Measurements from ENCODE around the gene TAOK3.
"Not testable (repeated sequence)": the region's sequence is repeated elsewhere in the genome, so short reads cannot be mapped to it uniquely, and the experiment has no call there.

TAOK3 gene

GRCh38 chr12:118372541-118373495, at the start of gene TAOK3:
TAOK3 (minus strand) TSS chr12:118372907; CDS start chr12:118255567, 117,340 bp downstream.
- Histone ChIP-seq H3K4me3 (ENCODE audit: low read depth, low read length) (peak within 1 kb of the TSS; percentile 78), H3K9ac (ENCODE audit: low read depth, low read length) (peak within 1 kb of the TSS; percentile 54), H3K36me3 (ENCODE audit: control insufficient read depth, insufficient read depth, low read length) (no peaks in the 10 kb centered on the region), H3K9me3 (ENCODE audit: control insufficient read depth, insufficient read depth, low read length) (no peaks in the 10 kb centered on the region), H3K27me3 (ENCODE audit: control insufficient read depth, insufficient read depth, low read length) (peaks cover 11% of the 10 kb centered on the region), H3K4me1 (ENCODE audit: control insufficient read depth, insufficient read depth, low read length) (peaks cover 16% of the 10 kb centered on the region)

GRCh38 chr12:118420673-118421072, 48.0 kb upstream of the TAOK3 start:
- Histone ChIP-seq H3K9me3 (ENCODE audit: control insufficient read depth, insufficient read depth, low read length) (no peaks in the 10 kb centered on the region), H3K4me1 (ENCODE audit: control insufficient read depth, insufficient read depth, low read length) (no peaks in the 10 kb centered on the region), H3K27me3 (ENCODE audit: control insufficient read depth, insufficient read depth, low read length) (no peaks in the 10 kb centered on the region), H3K9ac (ENCODE audit: low read depth, low read length) (no peak overlapping the region), H3K4me3 (ENCODE audit: low read depth, low read length) (no peak overlapping the region), H3K36me3 (ENCODE audit: control insufficient read depth, insufficient read depth, low read length) (peaks cover 4% of the 10 kb centered on the region)

- Histone ChIP-seq H3K27me3 (ENCODE audit: control insufficient read depth, insufficient read depth, low read length) (no peaks in the 10 kb centered on the region), H3K4me1 (ENCODE audit: control insufficient read depth, insufficient read depth, low read length) (no peaks in the 10 kb centered on the region), H3K9me3 (ENCODE audit: control insufficient read depth, insufficient read depth, low read length) (no peaks in the 10 kb centered on the region), H3K36me3 (ENCODE audit: control insufficient read depth, insufficient read depth, low read length) (peaks cover 8% of the 10 kb centered on the region), H3K9ac (ENCODE audit: low read depth, low read length) (no peak overlapping the region), H3K4me3 (ENCODE audit: low read depth, low read length) (no peak overlapping the region)
Observed at GRCh38 chr12:118418385-118419057, 45.8 kb upstream of the TAOK3 start.

- H3K36me3 ChIP-seq (ENCODE audit: control insufficient read depth, insufficient read depth, low read length) = peaks cover 8% of the 10 kb centered on the region
Observed at GRCh38 chr12:118417942-118418341, 45.2 kb upstream of the TAOK3 start.

GRCh38 chr12:118409834-118410233, 37.1 kb upstream of the TAOK3 start:
- H3K36me3 ChIP-seq (ENCODE audit: control insufficient read depth, insufficient read depth, low read length) = peaks cover 17% of the 10 kb centered on the region

More at GRCh38 chr12:118417942-118418341, 45.2 kb upstream of the TAOK3 start:
- Histone ChIP-seq H3K4me3 (ENCODE audit: low read depth, low read length) (no peak overlapping the region), H3K9me3 (ENCODE audit: control insufficient read depth, insufficient read depth, low read length) (no peaks in the 10 kb centered on the region), H3K9ac (ENCODE audit: low read depth, low read length) (no peak overlapping the region), H3K4me1 (ENCODE audit: control insufficient read depth, insufficient read depth, low read length) (no peaks in the 10 kb centered on the region), H3K27me3 (ENCODE audit: control insufficient read depth, insufficient read depth, low read length) (no peaks in the 10 kb centered on the region)

GRCh38 chr12:118408241-118408640, 35.5 kb upstream of the TAOK3 start:
- H3K9me3 ChIP-seq (ENCODE audit: control insufficient read depth, insufficient read depth, low read length); H3K4me1 ChIP-seq (ENCODE audit: control insufficient read depth, insufficient read depth, low read length); H3K27me3 ChIP-seq (ENCODE audit: control insufficient read depth, insufficient read depth, low read length); H3K9ac ChIP-seq (ENCODE audit: low read depth, low read length); H3K4me3 ChIP-seq (ENCODE audit: low read depth, low read length): not testable (repeated sequence)
- peaks cover 13% of the 10 kb centered on the region for H3K36me3 ChIP-seq (ENCODE audit: control insufficient read depth, insufficient read depth, low read length)

More at GRCh38 chr12:118409834-118410233, 37.1 kb upstream of the TAOK3 start:
- H3K9ac ChIP-seq (ENCODE audit: low read depth, low read length) = no peak overlapping the region
- no peaks in the 10 kb centered on the region for H3K9me3 ChIP-seq (ENCODE audit: control insufficient read depth, insufficient read depth, low read length)
- no peak overlapping the region for H3K4me3 ChIP-seq (ENCODE audit: low read depth, low read length)
- no peaks in the 10 kb centered on the region for H3K4me1 ChIP-seq (ENCODE audit: control insufficient read depth, insufficient read depth, low read length)
- no peaks in the 10 kb centered on the region for H3K27me3 ChIP-seq (ENCODE audit: control insufficient read depth, insufficient read depth, low read length)

GRCh38 chr12:118404876-118405521, 32.3 kb upstream of the TAOK3 start:
- no peak overlapping the region for H3K9ac ChIP-seq (ENCODE audit: low read depth, low read length)
- H3K4me3 ChIP-seq (ENCODE audit: low read depth, low read length) = no peak overlapping the region
- H3K36me3 ChIP-seq (ENCODE audit: control insufficient read depth, insufficient read depth, low read length) = peaks cover 7% of the 10 kb centered on the region
- no peaks in the 10 kb centered on the region for H3K9me3 ChIP-seq (ENCODE audit: control insufficient read depth, insufficient read depth, low read length)
- no peaks in the 10 kb centered on the region for H3K4me1 ChIP-seq (ENCODE audit: control insufficient read depth, insufficient read depth, low read length)
- H3K27me3 ChIP-seq (ENCODE audit: control insufficient read depth, insufficient read depth, low read length) = no peaks in the 10 kb centered on the region

GRCh38 chr12:118402251-118402650, 29.5 kb upstream of the TAOK3 start:
- Histone ChIP-seq H3K9me3 (ENCODE audit: control insufficient read depth, insufficient read depth, low read length) (no peaks in the 10 kb centered on the region), H3K4me1 (ENCODE audit: control insufficient read depth, insufficient read depth, low read length) (no peaks in the 10 kb centered on the region), H3K9ac (ENCODE audit: low read depth, low read length) (no peak overlapping the region), H3K27me3 (ENCODE audit: control insufficient read depth, insufficient read depth, low read length) (no peaks in the 10 kb centered on the region), H3K36me3 (ENCODE audit: control insufficient read depth, insufficient read depth, low read length) (peaks cover 21% of the 10 kb centered on the region), H3K4me3 (ENCODE audit: low read depth, low read length) (no peak overlapping the region)

GRCh38 chr12:118398940-118399339, 26.2 kb upstream of the TAOK3 start:
- H3K27me3 ChIP-seq (ENCODE audit: control insufficient read depth, insufficient read depth, low read length) = no peaks in the 10 kb centered on the region
- no peak overlapping the region for H3K9ac ChIP-seq (ENCODE audit: low read depth, low read length)
- H3K4me1 ChIP-seq (ENCODE audit: control insufficient read depth, insufficient read depth, low read length) = no peaks in the 10 kb centered on the region
- H3K4me3 ChIP-seq (ENCODE audit: low read depth, low read length) = no peak overlapping the region
- H3K9me3 ChIP-seq (ENCODE audit: control insufficient read depth, insufficient read depth, low read length) = no peaks in the 10 kb centered on the region
- peaks cover 22% of the 10 kb centered on the region for H3K36me3 ChIP-seq (ENCODE audit: control insufficient read depth, insufficient read depth, low read length)

- H3K4me3 ChIP-seq (ENCODE audit: low read depth, low read length) = no peak overlapping the region
- H3K36me3 ChIP-seq (ENCODE audit: control insufficient read depth, insufficient read depth, low read length) = peaks cover 22% of the 10 kb centered on the region
- no peaks in the 10 kb centered on the region for H3K27me3 ChIP-seq (ENCODE audit: control insufficient read depth, insufficient read depth, low read length)
- H3K9me3 ChIP-seq (ENCODE audit: control insufficient read depth, insufficient read depth, low read length) = no peaks in the 10 kb centered on the region
- H3K4me1 ChIP-seq (ENCODE audit: control insufficient read depth, insufficient read depth, low read length) = no peaks in the 10 kb centered on the region
- H3K9ac ChIP-seq (ENCODE audit: low read depth, low read length) = no peak overlapping the region
Observed at GRCh38 chr12:118398524-118398923, 25.8 kb upstream of the TAOK3 start.

GRCh38 chr12:118397708-118398440, 25.2 kb upstream of the TAOK3 start:
- no peaks in the 10 kb centered on the region for H3K9me3 ChIP-seq (ENCODE audit: control insufficient read depth, insufficient read depth, low read length)
- no peaks in the 10 kb centered on the region for H3K4me1 ChIP-seq (ENCODE audit: control insufficient read depth, insufficient read depth, low read length)
- peaks cover 22% of the 10 kb centered on the region for H3K36me3 ChIP-seq (ENCODE audit: control insufficient read depth, insufficient read depth, low read length)
- no peak overlapping the region for H3K9ac ChIP-seq (ENCODE audit: low read depth, low read length)
- H3K4me3 ChIP-seq (ENCODE audit: low read depth, low read length) = no peak overlapping the region
- H3K27me3 ChIP-seq (ENCODE audit: control insufficient read depth, insufficient read depth, low read length) = no peaks in the 10 kb centered on the region
